IMR-90 (cell line): ENCODE measurements around the gene PRSS12. TPM values are rescaled to one million over a fixed set of nuclear protein-coding genes. Genes with fewer than 3 reads are reported as not detected.

Source experiments
- ATAC-seq: fragments of 200-7000 bp; cut with Tn5 transposase; 2 replicates; pipeline ENCODE4 v1.9.1; 2020; ENCODE audit warnings: low read depth, mild to moderate bottlenecking, moderate library complexity
- BruUV-seq: library from RNA; stranded (reverse); fragments of 400-500 nt; replicated peaks from 2 replicates; lab custom pipeline; 2021; lab: Mats Ljungman, UMichigan
- CTCF ChIA-PET: fragments of 300-600 bp; formaldehyde crosslinking; extraction: SDS; loops from one replicate; lab custom pipeline; 2021; ENCODE audit warnings: antibody characterized with exemption; lab: Yijun Ruan, JAX
- POLR2A ChIA-PET: fragments of 300-600 bp; sonication (Branson Sonifier 250); formaldehyde crosslinking; loops from one replicate; lab custom pipeline; 2022; ENCODE audit warnings: antibody characterized with exemption; ENCODE audit not compliant: unreplicated experiment; lab: Charles Lee
- DNase-seq: peaks from one replicate; pipeline ENCODE4 v3.0.0; 2013
- H2AFZ ChIP-seq: replicated peaks from 2 replicates; pipeline ENCODE3; 2013; ENCODE audit warnings: low read length, mild to moderate bottlenecking; ENCODE audit not compliant: poor library complexity
- H2AK5ac ChIP-seq: 2 replicates; pipeline ENCODE4 v1.6.1; 2013; ENCODE audit warnings: low read depth, low read length, inconsistent platforms
- H2AK9ac ChIP-seq: replicated peaks from 2 replicates; pipeline ENCODE3; 2013; ENCODE audit warnings: mild to moderate bottlenecking, low read depth, low read length, moderate library complexity; ENCODE audit not compliant: poor library complexity
- H2BK120ac ChIP-seq: 2 replicates; pipeline ENCODE4 v1.6.1; 2013; ENCODE audit warnings: low read depth, low read length, inconsistent platforms
- H2BK15ac ChIP-seq: 3 replicates; pipeline ENCODE4 v1.6.1; 2013; ENCODE audit warnings: low read depth, low read length, inconsistent platforms
- H2BK20ac ChIP-seq: 2 replicates; pipeline ENCODE4 v1.6.1; 2013; ENCODE audit warnings: low read depth, mild to moderate bottlenecking, inconsistent platforms, low read length, moderate library complexity
- H2BK5ac ChIP-seq: 2 replicates; pipeline ENCODE4 v1.6.1; 2013; ENCODE audit warnings: mild to moderate bottlenecking, low read depth, low read length, inconsistent platforms; ENCODE audit not compliant: poor library complexity, severe bottlenecking
- H3K14ac ChIP-seq: replicated peaks from 2 replicates; pipeline ENCODE4 v1.6.1; 2013; ENCODE audit warnings: low read depth, low read length, inconsistent platforms
- H3K18ac ChIP-seq: 2 replicates; pipeline ENCODE4 v1.6.1; 2013; ENCODE audit warnings: low read depth, low read length, control low read depth
- H3K23ac ChIP-seq: 2 replicates; pipeline ENCODE4 v1.6.1; 2013; ENCODE audit warnings: low read depth, low read length, inconsistent platforms
- H3K27ac ChIP-seq: 2 replicates; pipeline ENCODE4 v1.5.1; 2013; ENCODE audit warnings: mild to moderate bottlenecking, control low read depth, low read length; ENCODE audit not compliant: insufficient read depth
- H3K27me3 ChIP-seq: 2 replicates; pipeline ENCODE4 v1.6.1; 2013; ENCODE audit warnings: low read length; ENCODE audit not compliant: control insufficient read depth, insufficient read depth
- H3K36me3 ChIP-seq: 2 replicates; pipeline ENCODE4 v1.6.1; 2013; ENCODE audit warnings: low read length, mixed read lengths; ENCODE audit not compliant: control insufficient read depth, insufficient read depth
- H3K4ac ChIP-seq: 2 replicates; pipeline ENCODE4 v1.6.1; 2013; ENCODE audit warnings: low read depth, low read length, inconsistent platforms
- H3K4me1 ChIP-seq: 2 replicates; pipeline ENCODE4 v1.6.1; 2013; ENCODE audit warnings: low read length, mixed read lengths; ENCODE audit not compliant: control insufficient read depth, insufficient read depth
- H3K4me2 ChIP-seq: 2 replicates; pipeline ENCODE4 v1.6.1; 2013; ENCODE audit warnings: low read depth, mild to moderate bottlenecking, control low read depth, low read length, moderate library complexity
- H3K4me3 ChIP-seq: 2 replicates; pipeline ENCODE4 v1.5.1; 2013; ENCODE audit warnings: low read depth, mild to moderate bottlenecking, control low read depth, low read length, moderate library complexity; ENCODE audit not compliant: insufficient read depth
- H3K56ac ChIP-seq: 2 replicates; pipeline ENCODE4 v1.6.1; 2013; ENCODE audit warnings: low read length, inconsistent platforms; ENCODE audit not compliant: insufficient read depth; ENCODE audit errors: extremely low read depth
- H3K79me1 ChIP-seq, 2 experiments: 2 replicates each; pipeline ENCODE4 v1.6.1; 2013; ENCODE audit warnings: low read length in 2 of 2, inconsistent platforms in 1 of 2, low read depth in 1 of 2
- H3K9ac ChIP-seq: 2 replicates; pipeline ENCODE4 v1.6.1; 2013; ENCODE audit warnings: low read depth, low read length, control low read depth
- H3K9me1 ChIP-seq: 2 replicates; pipeline ENCODE4 v1.6.1; 2013; ENCODE audit warnings: low read length, inconsistent platforms; ENCODE audit not compliant: insufficient read depth
- H3K9me3 ChIP-seq: 2 replicates; pipeline ENCODE4 v1.6.1; 2013; ENCODE audit warnings: low read length; ENCODE audit not compliant: control insufficient read depth, insufficient read depth
- H4K20me1 ChIP-seq: 2 replicates; pipeline ENCODE4 v1.6.1; 2013; ENCODE audit warnings: low read length, inconsistent platforms; ENCODE audit not compliant: insufficient read depth
- H4K5ac ChIP-seq: 2 replicates; pipeline ENCODE4 v1.6.1; 2013; ENCODE audit warnings: mild to moderate bottlenecking, low read depth, low read length, control low read depth
- H4K8ac ChIP-seq, 2 experiments: 2 replicates each; pipeline ENCODE4 v1.6.1; 2013; ENCODE audit warnings: low read depth in 2 of 2, low read length in 2 of 2, control low read depth in 1 of 2, inconsistent platforms in 1 of 2
- H4K91ac ChIP-seq: 2 replicates; pipeline ENCODE4 v1.6.1; 2013; ENCODE audit warnings: low read depth, low read length, inconsistent platforms; ENCODE audit not compliant: insufficient read depth
- CEBPB ChIP-seq: IDR thresholded peaks from 2 replicates; pipeline ENCODE4 v1.6.1; 2012; ENCODE audit warnings: low read depth, low read length, improper control_type of control experiment
- CHD1 ChIP-seq: IDR thresholded peaks from 2 replicates; pipeline ENCODE4 v1.6.1; 2012; ENCODE audit warnings: low read depth, low read length, improper control_type of control experiment
- CTCF ChIP-seq: conservative IDR thresholded peaks from 2 replicates; pipeline ENCODE4 v1.5.1; 2012; ENCODE audit warnings: mild to moderate bottlenecking, low read depth, low read length, improper control_type of control experiment
- MAZ ChIP-seq: IDR thresholded peaks from 2 replicates; pipeline ENCODE4 v1.6.1; 2012; ENCODE audit warnings: low read depth, mild to moderate bottlenecking, low read length, improper control_type of control experiment, moderate library complexity, borderline replicate concordance
- RAD21 ChIP-seq: IDR thresholded peaks from 2 replicates; pipeline ENCODE4 v1.6.1; 2012; ENCODE audit warnings: low read length, improper control_type of control experiment
- RFX5 ChIP-seq: IDR thresholded peaks from 2 replicates; pipeline ENCODE4 v1.8.0; 2012; ENCODE audit warnings: low read depth, mild to moderate bottlenecking, low read length, moderate library complexity
- SMC3 ChIP-seq: fragments of 150-350 bp; IDR thresholded peaks from 2 replicates; pipeline ENCODE4 v1.6.1; 2016; ENCODE audit warnings: low read depth, mild to moderate bottlenecking, antibody characterized with exemption, low read length, moderate library complexity
- USF2 ChIP-seq: fragments of 150-350 bp; IDR thresholded peaks from 2 replicates; pipeline ENCODE4 v1.6.1; 2017; ENCODE audit warnings: mild to moderate bottlenecking, antibody characterized with exemption, low read length, low read depth
- WGBS, 2 experiments: methylation state at CpG; one replicate each; pipeline versions ENCODE4 v1.1.5 to v1.1.7; 2013; ENCODE audit warnings: missing lambda C conversion rate in 2 of 2; ENCODE audit not compliant: insufficient read length in 1 of 2; ENCODE audit errors: extremely low coverage in 2 of 2; 5-methylcytosine and 5-hydroxymethylcytosine counted together
- dilution Hi-C: fragments of 300-500 bp; cut with HindIII; formaldehyde crosslinking; loops from one replicate; pipeline ENCODE4 v1.14.3; 2018; ENCODE audit warnings: low sequenced_read_pairs; ENCODE audit not compliant: unreplicated experiment
- in situ Hi-C: fragments of 300-500 bp; cut with MboI; formaldehyde crosslinking; loops from 3 replicates; pipeline ENCODE4 v1.14.3; 2019; ENCODE audit warnings: low sequenced_read_pairs, inconsistent platforms, mixed read lengths
- intact Hi-C: fragments of 100-400 bp; cut with micrococcal nuclease; formaldehyde crosslinking; loops from 2 replicates; pipeline ENCODE4 v1.10.0; 2022
- polyA plus RNA-seq, 3 experiments: library from polyadenylated mRNA; depleted of rRNA; stranded (reverse); fragments of >200 nt; gene quantifications; 2 replicates each; pipeline ENCODE4 v1.2.3, GENCODE V29; 2012; ENCODE audit warnings: low replicate concordance in 1 of 3
- total RNA-seq: library from RNA; depleted of rRNA; stranded (reverse); fragments of >200 nt; gene quantifications from 2 replicates; pipeline ENCODE4 v1.2.3, GENCODE V29; 2012

Gene PRSS12
- total and polyA plus RNA-seq, 2 of the 4 experiments (the other 2 are of a cell fraction), result 51.1 to 71.5 TPM

- WGBS, 2 experiments, result no CpG with 5 or more reads among the region's 3 CpGs
- H3K23ac ChIP-seq, result no peak overlapping the region
- H3K9me1 ChIP-seq, result peaks cover 8% of the 10 kb centered on the region; the same call in 1 of the 2 replicates
- H3K27ac ChIP-seq, result no peak overlapping the region
- H3K56ac ChIP-seq, result no peak overlapping the region
- intact Hi-C loops (loop anchor here (10.0 kb wide), 1 partner anchor 169 kb away; no protein-coding TSS in a partner anchor), in situ Hi-C loops (no loop called here), dilution Hi-C loops (no loop called here)
- BruUV-seq, result no TSS peak
- no peak overlapping the region for H4K8ac ChIP-seq
- ChIA-PET POLR2A (no interaction called here), CTCF (interaction anchor here (0.6 to 1.7 kb wide), 2 partner anchors 9 to 220 kb away, joined by 4 to 5 read pairs; partner anchors contain the start of gene PRSS12)
- no peak overlapping the region for H3K18ac ChIP-seq
- no peak overlapping the region for H4K5ac ChIP-seq
- H3K4me2 ChIP-seq, result no peak overlapping the region
- H3K36me3 ChIP-seq, result peaks cover 2% of the 10 kb centered on the region; the same call in 1 of the 2 replicates
- no peak overlapping the region for H3K4me3 ChIP-seq
- H4K20me1 ChIP-seq, result no peaks in the 10 kb centered on the region
- no peak overlapping the region for H2BK5ac ChIP-seq
- no peak overlapping the region for H2AK5ac ChIP-seq
- no peak overlapping the region for H2BK120ac ChIP-seq
- H3K9ac ChIP-seq, result no peak overlapping the region
- no peaks in the 10 kb centered on the region for H3K9me3 ChIP-seq
- no peak overlapping the region for H2AK9ac ChIP-seq
- peaks cover 25 to 49% of the 10 kb centered on the region in 2 experiments for H3K79me1 ChIP-seq
- no peak overlapping the region for H2BK20ac ChIP-seq
- no peak overlapping the region for H2BK15ac ChIP-seq
- H3K4ac ChIP-seq, result no peak overlapping the region
- no peak overlapping the region for H3K14ac ChIP-seq
- ATAC-seq (no peak), DNase-seq (no peak)
- H2AFZ ChIP-seq, result no peak overlapping the region
- H4K91ac ChIP-seq, result no peak overlapping the region
- H3K27me3 ChIP-seq, result no peaks in the 10 kb centered on the region
- TF ChIP-seq CHD1 (no peak), SMC3 (no peak), CEBPB (no peak), MAZ (no peak), RAD21 (no peak), USF2 (no peak), CTCF (no peak), RFX5 (no peak)
- H3K4me1 ChIP-seq, result peaks cover 21% of the 10 kb centered on the region
These were observed 9.3 kb downstream of the PRSS12 start for GRCh38 chr4:118343501-118343900.
